Kidney tubule cell (primary cell): ENCODE data around the gene CD164L2.

Experiments used
- DNase-seq: peaks from one replicate; pipeline ENCODE4 v3.0.0-alpha.2; 2018; ENCODE audit warnings: low spot score

CD164L2 gene

GRCh38 chr1:27346991-27347624 lies 36.0 kb downstream of the CD164L2 start:
- peak; percentile 23 for DNase-seq

GRCh38 chr1:27346357-27346756 lies 36.8 kb downstream of the CD164L2 start:
- DNase-seq: no peak

- DNase-seq: no peak
These were observed 37.9 kb downstream of the CD164L2 start for GRCh38 chr1:27345272-27345671.

GRCh38 chr1:27343639-27344025 lies 39.5 kb downstream of the CD164L2 start:
- DNase-seq: no peak

- peak; percentile 54 for DNase-seq
These were observed 40.1 kb downstream of the CD164L2 start for GRCh38 chr1:27342778-27343638.

GRCh38 chr1:27342391-27342777 lies 40.7 kb downstream of the CD164L2 start:
- no peak for DNase-seq

GRCh38 chr1:27341525-27342252 lies 41.4 kb downstream of the CD164L2 start, which contains the start of gene SYTL1:
Gene SYTL1 (plus strand): TSS chr1:27342022. CDS start chr1:27345335, 3,313 bp downstream.
- DNase-seq: peak; percentile 85

GRCh38 chr1:27339213-27339612 lies 43.9 kb downstream of the CD164L2 start:
- no peak for DNase-seq

- DNase-seq: no peak
These were observed 44.4 kb downstream of the CD164L2 start for GRCh38 chr1:27338751-27339150.

GRCh38 chr1:27336756-27337155 lies 46.4 kb downstream of the CD164L2 start:
- no peak for DNase-seq

GRCh38 chr1:27335506-27336422 lies 47.4 kb downstream of the CD164L2 start:
- DNase-seq: no peak

GRCh38 chr1:27333717-27334279 lies 49.3 kb downstream of the CD164L2 start:
- no peak for DNase-seq

GRCh38 chr1:27332536-27333281 lies 50.4 kb downstream of the CD164L2 start:
- peak; percentile 39 for DNase-seq

GRCh38 chr1:27331922-27332321 lies 51.2 kb downstream of the CD164L2 start:
- DNase-seq: no peak

- DNase-seq: no peak
These were observed 51.7 kb downstream of the CD164L2 start for GRCh38 chr1:27331426-27331825.

- no peak for DNase-seq
These were observed 52.3 kb downstream of the CD164L2 start for GRCh38 chr1:27330786-27331185.
